Stimulated activated naive CD8-positive, alpha-beta T cell treated with anti-CD3 and anti-CD28 coated beads, Interleukin-15, amount 100 ng/mL, for 72 hours (primary cell): ENCODE data around the gene XRCC6.
A peak's percentile ranks its signal among the peaks of the same experiment; 100 is the strongest.
"Not testable (repeated sequence)": the region's sequence is repeated elsewhere in the genome, so short reads cannot be mapped to it uniquely, and the experiment has no call there.

Experiments
- ATAC-seq: fragments of 150-1000 bp; cut with Tn5 transposase; 2 replicates; pipeline ENCODE4 v1.10.0; 2021; ENCODE audit warnings: mild to moderate bottlenecking, moderate library complexity
- DNase-seq, 2 donors: peaks; one replicate each; pipeline ENCODE4 v3.0.0; 2021 to 2022
- H3K27ac Mint-ChIP-seq, 2 donors: one replicate each; pipeline ENCODE4 v1.8.0; 2022; ENCODE audit warnings: mild to moderate bottlenecking in 2 of 2, mixed read lengths in 2 of 2, moderate library complexity in 2 of 2
- H3K27me3 Mint-ChIP-seq: one replicate; pipeline ENCODE4 v1.8.0; 2022; ENCODE audit warnings: mixed read lengths
- H3K4me1 Mint-ChIP-seq: one replicate; pipeline ENCODE4 v1.8.0; 2022; ENCODE audit warnings: mild to moderate bottlenecking, mixed read lengths
- H3K4me3 Mint-ChIP-seq, 2 donors: one replicate each; pipeline ENCODE4 v1.8.0; 2022; ENCODE audit warnings: mild to moderate bottlenecking in 2 of 2, mixed read lengths in 2 of 2, moderate library complexity in 1 of 2
- H3K9me3 Mint-ChIP-seq, 2 donors: one replicate each; pipeline ENCODE4 v1.8.0; 2022; ENCODE audit warnings: mixed read lengths in 2 of 2

XRCC6 gene

DNA sequence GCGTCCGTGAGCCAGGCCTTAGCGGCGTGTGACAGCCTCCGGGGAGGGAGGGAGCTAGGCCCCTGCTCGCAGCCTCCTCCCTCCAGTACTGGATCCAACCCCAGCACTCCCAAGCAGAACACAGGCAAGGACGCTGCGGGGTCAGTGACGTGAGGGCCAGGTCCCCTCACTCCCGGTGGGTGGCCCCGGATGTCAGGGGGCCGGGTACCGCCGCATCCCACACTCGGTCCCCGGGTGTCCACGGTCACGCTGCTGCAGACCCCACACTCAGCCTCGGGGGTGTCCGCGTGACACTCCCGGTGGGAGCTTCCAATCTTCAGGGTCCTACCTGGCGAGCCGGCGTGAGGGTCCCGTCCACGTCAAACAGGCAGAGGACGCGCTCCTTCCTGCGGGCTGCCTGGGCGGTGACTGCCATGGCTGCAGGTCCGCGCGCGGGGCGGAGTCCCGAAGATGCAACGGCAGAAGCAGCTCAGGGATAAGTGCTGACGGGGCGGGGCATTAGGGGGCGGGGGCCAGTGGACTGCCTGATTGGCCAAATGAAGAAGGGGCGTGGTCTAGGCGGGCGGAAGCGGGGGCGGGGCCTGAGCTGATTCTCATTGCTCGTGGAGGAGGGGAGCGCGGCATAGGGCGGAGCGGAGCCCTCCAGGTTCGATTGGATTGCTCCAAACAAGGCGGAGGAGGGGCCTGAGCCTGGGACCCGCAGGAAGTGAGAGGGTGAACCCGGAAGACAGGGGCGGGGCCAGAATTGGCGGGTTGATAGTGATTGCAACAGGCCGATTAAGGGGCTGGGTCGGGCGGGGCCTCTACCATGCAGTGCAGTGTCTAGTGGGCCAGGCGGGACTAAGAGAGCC, 31.5 kb upstream of the XRCC6 start, which contains the start of gene PMM1:
TSS of gene PMM1 (minus strand) at position 450 of the 851 bp plus-strand sequence. CDS start at position 415, 35 bp downstream.
- Mint-ChIP-seq H3K4me1 (peaks cover 22% of the 10 kb centered on the region), H3K4me3 (peak within 1 kb of the TSS; percentile 96 to 98), H3K27ac (peak within 1 kb of the TSS; percentile 97 to 99), H3K27me3 (no peaks in the 10 kb centered on the region), H3K9me3 (no peaks in the 10 kb centered on the region)
- ATAC-seq (peak; percentile 96), DNase-seq (peak; percentile 100)

DNA sequence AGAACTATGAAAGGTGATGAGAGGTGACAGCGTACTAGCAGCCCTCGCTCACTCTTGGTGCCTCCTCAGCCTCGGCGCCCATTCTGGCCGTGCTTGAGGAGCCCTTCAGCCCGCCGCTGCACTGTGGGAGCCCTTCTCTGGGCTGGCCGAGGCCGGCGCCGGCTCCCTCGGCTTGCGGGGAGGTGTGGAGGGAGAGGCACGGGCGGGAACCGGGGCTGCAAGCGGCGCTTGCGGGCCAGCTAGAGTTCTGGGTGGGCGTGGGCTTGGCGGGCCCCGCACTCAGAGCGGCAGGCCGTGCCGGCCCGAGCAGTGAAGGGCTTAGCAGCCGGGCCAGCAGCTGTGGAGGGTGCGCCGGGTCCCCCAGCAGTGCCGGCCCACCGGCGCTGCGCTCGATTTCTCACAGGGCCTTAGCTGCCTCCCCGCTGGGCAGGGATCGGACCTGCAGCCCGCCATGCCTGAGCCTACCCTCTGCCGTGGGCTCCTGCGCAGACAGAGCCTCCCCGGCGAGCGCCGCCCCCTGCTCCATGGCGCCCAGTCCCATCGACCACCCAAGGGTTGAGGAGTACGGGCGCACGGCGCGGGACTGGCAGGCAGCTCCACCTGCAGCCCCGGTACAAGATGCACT, 27.6 kb upstream of the XRCC6 start:
- ATAC-seq, H3K9me3 Mint-ChIP-seq, H3K4me3 Mint-ChIP-seq, H3K27ac Mint-ChIP-seq, DNase-seq, H3K27me3 Mint-ChIP-seq: not testable (repeated sequence)
- H3K4me1 Mint-ChIP-seq: peaks cover 22% of the 10 kb centered on the region

GRCh38 chr22:41595703-41596102, 25.4 kb upstream of the XRCC6 start:
- Mint-ChIP-seq H3K27ac (no peak overlapping the region), H3K9me3 (no peaks in the 10 kb centered on the region), H3K27me3 (no peaks in the 10 kb centered on the region), H3K4me1 (peaks cover 10% of the 10 kb centered on the region), H3K4me3 (no peak overlapping the region)
- DNase-seq (no peak), ATAC-seq (no peak)

GRCh38 chr22:41596776-41597634, 24.1 kb upstream of the XRCC6 start:
- Mint-ChIP-seq H3K27ac (no peak overlapping the region), H3K27me3 (no peaks in the 10 kb centered on the region), H3K4me1 (peaks cover 10% of the 10 kb centered on the region), H3K4me3 (no peak overlapping the region), H3K9me3 (no peaks in the 10 kb centered on the region)
- DNase-seq: peak in 1 of 2 donors; percentile 42
- peak; percentile 81 for ATAC-seq

DNA sequence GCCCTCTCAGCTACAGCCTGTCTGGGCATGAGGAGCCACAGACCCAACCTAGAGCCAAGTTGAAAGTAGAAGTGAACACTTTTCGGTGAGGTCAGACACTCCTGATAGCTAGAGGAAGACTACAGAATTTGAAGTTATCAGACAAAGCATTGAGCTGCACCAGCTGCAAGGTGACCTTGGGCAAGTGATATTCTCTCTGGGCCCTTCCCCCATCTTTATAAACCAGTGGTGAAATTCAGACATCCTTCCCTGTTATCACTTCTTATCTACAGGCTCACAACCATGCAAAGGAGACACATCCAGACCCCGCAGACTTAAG, 23.5 kb upstream of the XRCC6 start:
- peak; percentile 13 for ATAC-seq
- no peaks in the 10 kb centered on the region for H3K9me3 Mint-ChIP-seq

DNA sequence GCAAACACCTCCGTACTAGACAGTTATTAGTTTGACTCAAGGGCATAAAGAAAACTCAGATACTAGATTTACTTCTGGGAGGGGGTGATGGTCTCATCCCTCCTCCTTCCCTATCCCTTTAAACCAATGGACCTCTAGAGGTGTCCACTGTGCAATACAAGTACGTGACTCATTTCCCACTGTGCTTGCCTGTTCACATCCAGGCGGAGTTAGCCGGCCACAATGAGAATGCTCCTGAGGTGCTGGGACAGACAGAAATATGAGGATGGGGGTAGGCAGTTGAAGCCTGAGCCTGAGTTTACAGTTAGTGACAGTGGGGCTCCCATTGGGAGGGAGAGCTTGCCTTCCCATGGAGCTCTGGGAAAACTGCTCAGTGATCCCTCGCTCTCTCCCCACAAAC, 23.0 kb upstream of the XRCC6 start:
- H3K27ac Mint-ChIP-seq: no peak overlapping the region
- H3K4me3 Mint-ChIP-seq: no peak overlapping the region
- H3K27me3 Mint-ChIP-seq: no peaks in the 10 kb centered on the region
- ATAC-seq: no peak
- H3K4me1 Mint-ChIP-seq: peaks cover 20% of the 10 kb centered on the region
- no peaks in the 10 kb centered on the region for H3K9me3 Mint-ChIP-seq
- DNase-seq: no peak

More for the DNA sequence above, 23.5 kb upstream of the XRCC6 start:
- no peaks in the 10 kb centered on the region for H3K27me3 Mint-ChIP-seq
- DNase-seq: no peak
- no peak overlapping the region for H3K4me3 Mint-ChIP-seq
- H3K4me1 Mint-ChIP-seq: peaks cover 15% of the 10 kb centered on the region
- H3K27ac Mint-ChIP-seq: no peak overlapping the region

- Mint-ChIP-seq H3K9me3 (no peaks in the 10 kb centered on the region), H3K4me3 (no peak overlapping the region)
- no peak for ATAC-seq
Measured at GRCh38 chr22:41598891-41599635, 22.0 kb upstream of the XRCC6 start.

GRCh38 chr22:41600976-41601375, 20.1 kb upstream of the XRCC6 start:
- Mint-ChIP-seq H3K4me1 (peaks cover 48% of the 10 kb centered on the region), H3K27ac (no peak overlapping the region)

More at GRCh38 chr22:41598891-41599635, 22.0 kb upstream of the XRCC6 start:
- H3K4me1 Mint-ChIP-seq: peaks cover 30% of the 10 kb centered on the region
- H3K27me3 Mint-ChIP-seq: no peaks in the 10 kb centered on the region
- DNase-seq: no peak
- H3K27ac Mint-ChIP-seq: no peak overlapping the region

GRCh38 chr22:41603873-41604332, 17.2 kb upstream of the XRCC6 start:
- peaks cover 39% of the 10 kb centered on the region for H3K4me1 Mint-ChIP-seq
- no peaks in the 10 kb centered on the region for H3K27me3 Mint-ChIP-seq
- DNase-seq: peak; percentile 74 to 91
- H3K4me3 Mint-ChIP-seq: peak overlapping the region in 1 of 2 donors; percentile 17
- no peaks in the 10 kb centered on the region for H3K9me3 Mint-ChIP-seq
- ATAC-seq: peak; percentile 100
- peak overlapping the region; percentile 10 to 93 for H3K27ac Mint-ChIP-seq

More at GRCh38 chr22:41600976-41601375, 20.1 kb upstream of the XRCC6 start:
- no peaks in the 10 kb centered on the region for H3K27me3 Mint-ChIP-seq
- H3K9me3 Mint-ChIP-seq: no peaks in the 10 kb centered on the region
- DNase-seq (no peak), ATAC-seq (no peak)
- H3K4me3 Mint-ChIP-seq: no peak overlapping the region

DNA sequence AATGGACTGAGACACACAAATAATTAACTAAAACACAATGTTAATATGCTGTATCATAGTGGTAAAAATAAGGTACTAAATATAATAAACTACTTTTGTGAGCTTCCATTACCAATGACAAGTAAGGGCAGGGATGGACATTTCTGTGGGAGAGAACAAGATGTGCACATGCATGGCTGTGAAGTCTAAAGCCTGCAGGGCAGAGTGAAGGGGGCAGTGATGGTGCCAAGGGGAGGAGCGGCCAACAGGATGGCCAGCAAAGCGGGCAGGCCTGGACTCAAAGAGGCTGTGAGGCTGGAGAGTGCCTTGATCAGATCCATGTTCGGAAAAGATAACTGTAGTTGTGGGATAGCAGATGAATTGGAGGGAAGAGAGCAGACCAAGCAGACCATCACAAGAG, 12.7 kb upstream of the XRCC6 start:
- no peak for ATAC-seq
- no peak for DNase-seq
- Mint-ChIP-seq H3K9me3 (no peaks in the 10 kb centered on the region), H3K27ac (no peak overlapping the region), H3K4me1 (peaks cover 40% of the 10 kb centered on the region), H3K4me3 (no peak overlapping the region), H3K27me3 (no peaks in the 10 kb centered on the region)

- Mint-ChIP-seq H3K4me1 (peaks cover 34% of the 10 kb centered on the region), H3K4me3 (no peak overlapping the region), H3K9me3 (no peaks in the 10 kb centered on the region), H3K27ac (peak overlapping the region in 1 of 2 donors; percentile 75), H3K27me3 (no peaks in the 10 kb centered on the region)
- ATAC-seq (no peak), DNase-seq (no peak)
Measured at GRCh38 chr22:41612603-41613306, 8.3 kb upstream of the XRCC6 start.

GRCh38 chr22:41613456-41613855, 7.6 kb upstream of the XRCC6 start:
- Mint-ChIP-seq H3K27me3 (no peaks in the 10 kb centered on the region), H3K27ac (no peak overlapping the region), H3K4me1 (peaks cover 41% of the 10 kb centered on the region), H3K4me3 (no peak overlapping the region), H3K9me3 (no peaks in the 10 kb centered on the region)
- DNase-seq (no peak), ATAC-seq (no peak)

DNA sequence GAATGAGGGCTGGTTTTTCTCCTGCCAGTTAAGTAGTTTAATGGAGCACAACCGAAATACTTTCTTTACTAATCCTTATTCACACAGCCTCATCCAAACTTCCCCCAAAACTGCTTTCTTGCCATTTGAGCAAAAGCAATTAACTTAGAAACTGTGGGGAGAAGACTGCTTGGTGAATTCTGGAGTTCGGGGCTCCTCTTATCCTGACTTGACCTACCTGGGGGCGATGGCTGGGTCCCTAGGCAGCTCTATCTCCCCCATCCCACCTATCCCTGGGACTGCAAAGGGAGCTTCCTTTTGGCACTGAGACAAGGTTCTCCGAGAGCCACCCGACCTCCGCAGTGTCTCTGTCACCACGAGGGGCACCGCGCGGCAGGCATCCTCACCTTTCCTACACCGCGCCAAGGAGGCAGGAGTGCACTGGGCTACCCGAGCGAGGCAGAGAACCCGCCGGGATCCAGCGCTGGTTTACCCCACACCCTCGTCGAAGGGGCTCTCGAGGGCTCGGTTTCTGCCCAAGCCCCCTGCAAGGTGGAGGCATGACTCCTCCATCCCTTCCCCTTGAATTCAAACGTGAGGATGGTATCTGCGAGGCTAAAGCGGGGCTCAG, 1.0 kb upstream of the XRCC6 start:
- Mint-ChIP-seq H3K4me1 (peaks cover 55% of the 10 kb centered on the region), H3K27ac (peak overlapping the region; percentile 98 to 99), H3K9me3 (no peaks in the 10 kb centered on the region), H3K27me3 (no peaks in the 10 kb centered on the region), H3K4me3 (peak overlapping the region; percentile 92 to 95)
- DNase-seq: peak; percentile 51 to 67
- peak; percentile 53 for ATAC-seq

DNA sequence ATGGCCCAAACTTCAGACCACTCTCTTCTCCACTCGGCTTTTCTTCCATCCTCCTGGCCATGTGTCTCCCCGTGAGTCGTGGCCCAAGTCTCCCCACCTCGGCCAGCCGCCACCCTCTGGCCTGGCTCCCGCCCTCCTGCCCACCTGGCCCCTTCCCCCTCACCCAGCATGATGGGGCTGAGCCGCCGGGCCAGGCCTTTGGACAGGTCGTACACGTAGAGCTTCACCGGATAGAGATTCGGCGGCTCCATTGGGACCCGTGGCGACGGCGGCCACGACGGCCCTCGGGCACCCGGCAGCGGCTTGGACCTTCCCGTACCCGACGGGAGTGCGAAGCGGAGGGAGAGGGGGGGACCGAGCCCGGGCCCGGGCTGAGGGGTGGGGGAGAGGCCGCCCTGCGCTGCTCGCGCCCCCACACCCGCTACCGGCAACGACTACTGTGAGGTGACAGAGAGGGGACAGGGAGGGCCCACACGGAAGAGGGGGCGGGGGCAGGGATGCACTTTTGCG, 451 bp upstream of the XRCC6 start, which contains the start of gene DESI1:
TSS of gene DESI1 (minus strand) at position 455 of the 510 bp plus-strand sequence. CDS start at position 251, 204 bp downstream.
- Mint-ChIP-seq H3K4me3 (peak within 1 kb of the TSS; percentile 92 to 95), H3K27me3 (no peaks in the 10 kb centered on the region), H3K9me3 (no peaks in the 10 kb centered on the region), H3K27ac (peak within 1 kb of the TSS; percentile 98 to 99), H3K4me1 (peaks cover 55% of the 10 kb centered on the region)
- ATAC-seq (peak; percentile 88), DNase-seq (no peak)
